ENCODE measurements around the gene PHYHD1.

Gene PHYHD1

GRCh38 chr9:128928624-128929023, 7.8 kb downstream of the PHYHD1 start:
- no peak overlapping the region for H3K27ac ChIP-seq (replicated peaks)
- no peak for DNase-seq (ENCODE audit: low read depth in 1 of 2, low spot score in 1 of 2)

GRCh38 chr9:128929560-128929959, 8.8 kb downstream of the PHYHD1 start:
- TF ChIP-seq GABPA (IDR thresholded peaks at IDR 0.05; ENCODE audit: low read depth) (no peak), SPI1 (IDR thresholded peaks at IDR 0.05; ENCODE audit: borderline replicate concordance, low read depth) (no peak), CTCF (IDR thresholded peaks at IDR 0.05; ENCODE audit: insufficient read depth, low read length) (no peak), POLR2AphosphoS5 (IDR thresholded peaks at IDR 0.05; ENCODE audit: low read depth) (no peak), REST (IDR thresholded peaks at IDR 0.05; ENCODE audit: insufficient replicate concordance, low read depth) (no peak)
- no peaks in the 10 kb centered on the region for H3K27me3 ChIP-seq (ENCODE audit: insufficient read depth, poor library complexity, severe bottlenecking)
- H3K4me3 ChIP-seq (replicated peaks; ENCODE audit: insufficient read depth, low read length) = no peak overlapping the region
- no peak for DNase-seq (ENCODE audit: low read depth in 1 of 2, low spot score in 1 of 2)
- H3K27ac ChIP-seq (replicated peaks) = no peak overlapping the region

More at GRCh38 chr9:128928624-128929023, 7.8 kb downstream of the PHYHD1 start:
- no peaks in the 10 kb centered on the region for H3K27me3 ChIP-seq (ENCODE audit: insufficient read depth, poor library complexity, severe bottlenecking)
- H3K4me3 ChIP-seq (replicated peaks; ENCODE audit: insufficient read depth, low read length) = no peak overlapping the region
- TF ChIP-seq GABPA (IDR thresholded peaks at IDR 0.05; ENCODE audit: low read depth) (no peak), CTCF (IDR thresholded peaks at IDR 0.05; ENCODE audit: insufficient read depth, low read length) (no peak)

- no peak overlapping the region for H3K4me3 ChIP-seq (replicated peaks; ENCODE audit: insufficient read depth, low read length)
- H3K27ac ChIP-seq (replicated peaks) = no peak overlapping the region
- TF ChIP-seq SPI1 (IDR thresholded peaks at IDR 0.05; ENCODE audit: borderline replicate concordance, low read depth) (no peak), POLR2AphosphoS5 (IDR thresholded peaks at IDR 0.05; ENCODE audit: low read depth) (no peak), CTCF (IDR thresholded peaks at IDR 0.05; ENCODE audit: insufficient read depth, low read length) (no peak), REST (IDR thresholded peaks at IDR 0.05; ENCODE audit: insufficient replicate concordance, low read depth) (no peak), GABPA (IDR thresholded peaks at IDR 0.05; ENCODE audit: low read depth) (no peak)
- DNase-seq (ENCODE audit: low read depth in 1 of 2, low spot score in 1 of 2) = no peak
- H3K27me3 ChIP-seq (ENCODE audit: insufficient read depth, poor library complexity, severe bottlenecking) = no peaks in the 10 kb centered on the region
Observed at GRCh38 chr9:128933731-128934130, 12.9 kb downstream of the PHYHD1 start.

- H3K27ac ChIP-seq (replicated peaks) = no peak overlapping the region
- TF ChIP-seq CTCF (IDR thresholded peaks at IDR 0.05; ENCODE audit: insufficient read depth, low read length) (no peak), REST (IDR thresholded peaks at IDR 0.05; ENCODE audit: insufficient replicate concordance, low read depth) (no peak), POLR2AphosphoS5 (IDR thresholded peaks at IDR 0.05; ENCODE audit: low read depth) (no peak), SPI1 (IDR thresholded peaks at IDR 0.05; ENCODE audit: borderline replicate concordance, low read depth) (no peak), GABPA (IDR thresholded peaks at IDR 0.05; ENCODE audit: low read depth) (no peak)
- DNase-seq (ENCODE audit: low read depth in 1 of 2, low spot score in 1 of 2) = no peak
- no peaks in the 10 kb centered on the region for H3K27me3 ChIP-seq (ENCODE audit: insufficient read depth, poor library complexity, severe bottlenecking)
- no peak overlapping the region for H3K4me3 ChIP-seq (replicated peaks; ENCODE audit: insufficient read depth, low read length)
Observed at GRCh38 chr9:128936171-128936865, 15.5 kb downstream of the PHYHD1 start.
